ENCODE data around the gene ATAD5. TPM values are rescaled to one million over a fixed set of nuclear protein-coding genes. Genes with fewer than 3 reads are reported as not detected.
"Not testable (repeated sequence)": the region's sequence is repeated elsewhere in the genome, so short reads cannot be mapped to it uniquely, and the experiment has no call there.

The ATAD5 gene
- 1 to 10 TPM; 2.0 to 3.7 TPM for total RNA-seq
- long read RNA-seq, partial matches to known transcripts: 5 of 5 reads
- long read RNA-seq, other reads (novel, unspliced or antisense): 0 of 5 reads

- ATAC-seq (peak; percentile 98), DNase-seq (peak; percentile 89 to 93)
- intact Hi-C loops (cut with DNase I, micrococcal nuclease): no loop called here
Measured at GRCh38 chr17:30831663-30832437, at the start of gene ATAD5. ATAD5 (plus strand) TSS chr17:30831966; CDS start chr17:30832348, 382 bp downstream.

GRCh38 chr17:30782206-30782605, 49.6 kb upstream of the ATAD5 start:
- ATAC-seq: no peak
- no peak for DNase-seq
- intact Hi-C loops (cut with DNase I, micrococcal nuclease): no loop called here

GRCh38 chr17:30788918-30789317, 42.8 kb upstream of the ATAD5 start:
- DNase-seq (no peak), ATAC-seq (no peak)
- intact Hi-C loops (cut with DNase I, micrococcal nuclease): no loop called here

GRCh38 chr17:30790279-30790678, 41.5 kb upstream of the ATAD5 start:
- intact Hi-C loops (cut with DNase I, micrococcal nuclease): no loop called here
- ATAC-seq (peak; percentile 18), DNase-seq (no peak)

- intact Hi-C loops (cut with DNase I, micrococcal nuclease): no loop called here
- ATAC-seq (no peak), DNase-seq (no peak)
Measured at GRCh38 chr17:30793282-30793977, 38.3 kb upstream of the ATAD5 start.

- DNase-seq (no peak), ATAC-seq (no peak)
- intact Hi-C loops (cut with DNase I, micrococcal nuclease): no loop called here
Measured at GRCh38 chr17:30794372-30794771, 37.4 kb upstream of the ATAD5 start.

- DNase-seq (no peak), ATAC-seq (no peak)
- intact Hi-C loops (cut with DNase I, micrococcal nuclease): no loop called here
Measured at GRCh38 chr17:30796016-30796415, 35.8 kb upstream of the ATAD5 start.

- ATAC-seq (no peak), DNase-seq (no peak)
- intact Hi-C loops (cut with DNase I, micrococcal nuclease): no loop called here
Measured at GRCh38 chr17:30801671-30802070, 30.1 kb upstream of the ATAD5 start.

- intact Hi-C loops (cut with DNase I, micrococcal nuclease): no loop called here
- ATAC-seq (no peak), DNase-seq (no peak)
Measured at GRCh38 chr17:30805944-30806456, 25.8 kb upstream of the ATAD5 start.

- intact Hi-C loops (cut with DNase I, micrococcal nuclease): no loop called here
- DNase-seq (no peak), ATAC-seq (no peak)
Measured at GRCh38 chr17:30807896-30808295, 23.9 kb upstream of the ATAD5 start.

GRCh38 chr17:30808785-30809286, 22.9 kb upstream of the ATAD5 start:
- DNase-seq (no peak), ATAC-seq (peak; percentile 48)

GRCh38 chr17:30809867-30810266, 21.9 kb upstream of the ATAD5 start:
- intact Hi-C loops (cut with DNase I, micrococcal nuclease): no loop called here
- ATAC-seq (no peak), DNase-seq (no peak)

More at GRCh38 chr17:30808785-30809286, 22.9 kb upstream of the ATAD5 start:
- intact Hi-C loops (cut with DNase I, micrococcal nuclease): no loop called here

- intact Hi-C loops (cut with DNase I, micrococcal nuclease): no loop called here
- ATAC-seq (no peak), DNase-seq (no peak)
Measured at GRCh38 chr17:30812218-30813177, 19.3 kb upstream of the ATAD5 start.

- DNase-seq; intact Hi-C loops (cut with DNase I, micrococcal nuclease); ATAC-seq: not testable (repeated sequence)
Measured at GRCh38 chr17:30814236-30814635, 17.5 kb upstream of the ATAD5 start.

- intact Hi-C loops (cut with DNase I, micrococcal nuclease); ATAC-seq; DNase-seq: not testable (repeated sequence)
Measured at GRCh38 chr17:30814860-30815259, 16.9 kb upstream of the ATAD5 start.

GRCh38 chr17:30816165-30816564, 15.6 kb upstream of the ATAD5 start:
- DNase-seq: no peak
- no peak for ATAC-seq
- intact Hi-C loops (cut with DNase I, micrococcal nuclease): no loop called here

- DNase-seq (no peak), ATAC-seq (no peak)
- intact Hi-C loops (cut with DNase I, micrococcal nuclease): no loop called here
Measured at GRCh38 chr17:30819971-30820705, 11.6 kb upstream of the ATAD5 start.

Measured in left colon (tissue), 2 donors.